Measurements from ENCODE around the gene VPS37C. TPM values are rescaled to one million over a fixed set of nuclear protein-coding genes. Genes with fewer than 3 reads are reported as not detected.
"Not testable (repeated sequence)": the region's sequence is repeated elsewhere in the genome, so short reads cannot be mapped to it uniquely, and the experiment has no call there.

The VPS37C gene
- total RNA-seq, 1 experiment from 2014 or later = 29.9 TPM

- DNase-seq (ENCODE audit: low read depth in 1 of 2, low spot score in 2 of 2) = peak in 1 of 2 experiments; percentile 49
- peaks cover 44% of the 10 kb centered on the region for H3K27me3 ChIP-seq (replicated peaks)
- H3K36me3 ChIP-seq = no peaks in the 10 kb centered on the region
- no peak overlapping the region for H3K27ac ChIP-seq
- no peaks in the 10 kb centered on the region for H3K4me1 ChIP-seq (replicated peaks)
- H3K9me3 ChIP-seq (replicated peaks) = no peaks in the 10 kb centered on the region
- no peak overlapping the region for H3K4me3 ChIP-seq
These were observed 32.4 kb upstream of the VPS37C start for GRCh38 chr11:61193596-61193995.

GRCh38 chr11:61189933-61190332, 28.7 kb upstream of the VPS37C start:
- peak in 1 of 2 experiments; percentile 31 for DNase-seq (ENCODE audit: low read depth in 1 of 2, low spot score in 2 of 2)
- Histone ChIP-seq H3K4me3 (no peak overlapping the region), H3K9me3 (replicated peaks) (no peaks in the 10 kb centered on the region), H3K27ac (no peak overlapping the region), H3K4me1 (replicated peaks) (no peaks in the 10 kb centered on the region), H3K27me3 (replicated peaks) (peaks cover 32% of the 10 kb centered on the region), H3K36me3 (no peaks in the 10 kb centered on the region)

- peaks cover 14% of the 10 kb centered on the region for H3K27me3 ChIP-seq (replicated peaks)
- H3K36me3 ChIP-seq = no peaks in the 10 kb centered on the region
- no peaks in the 10 kb centered on the region for H3K4me1 ChIP-seq (replicated peaks)
- no peak overlapping the region for H3K4me3 ChIP-seq
- no peak overlapping the region for H3K27ac ChIP-seq
- H3K9me3 ChIP-seq (replicated peaks) = no peaks in the 10 kb centered on the region
- peak; percentile 64 to 88 for DNase-seq (ENCODE audit: low read depth in 1 of 2, low spot score in 2 of 2)
These were observed 26.4 kb upstream of the VPS37C start for GRCh38 chr11:61187505-61188130.

- DNase-seq (ENCODE audit: low read depth in 1 of 2, low spot score in 2 of 2) = no peak
- H3K4me3 ChIP-seq = no peak overlapping the region
- H3K36me3 ChIP-seq = no peaks in the 10 kb centered on the region
- H3K9me3 ChIP-seq (replicated peaks) = no peaks in the 10 kb centered on the region
- no peak overlapping the region for H3K27ac ChIP-seq
- H3K27me3 ChIP-seq (replicated peaks) = peaks cover 12% of the 10 kb centered on the region
- H3K4me1 ChIP-seq (replicated peaks) = no peaks in the 10 kb centered on the region
These were observed 25.3 kb upstream of the VPS37C start for GRCh38 chr11:61186504-61186903.

- Histone ChIP-seq H3K4me1 (replicated peaks) (no peaks in the 10 kb centered on the region), H3K27ac (no peak overlapping the region), H3K4me3 (no peak overlapping the region), H3K36me3 (no peaks in the 10 kb centered on the region), H3K27me3 (replicated peaks) (peaks cover 21% of the 10 kb centered on the region), H3K9me3 (replicated peaks) (no peaks in the 10 kb centered on the region)
- no peak for DNase-seq (ENCODE audit: low read depth in 1 of 2, low spot score in 2 of 2)
These were observed 22.4 kb upstream of the VPS37C start for GRCh38 chr11:61183645-61184044.

- no peak overlapping the region for H3K4me3 ChIP-seq
- peaks cover 31% of the 10 kb centered on the region for H3K27me3 ChIP-seq (replicated peaks)
- H3K9me3 ChIP-seq (replicated peaks) = no peaks in the 10 kb centered on the region
- H3K36me3 ChIP-seq = no peaks in the 10 kb centered on the region
- H3K4me1 ChIP-seq (replicated peaks) = no peaks in the 10 kb centered on the region
- no peak for DNase-seq (ENCODE audit: low read depth in 1 of 2, low spot score in 2 of 2)
- H3K27ac ChIP-seq = no peak overlapping the region
These were observed 20.3 kb upstream of the VPS37C start for GRCh38 chr11:61181489-61181888.

GRCh38 chr11:61180205-61180604, 19.0 kb upstream of the VPS37C start:
- not testable (repeated sequence) for DNase-seq (ENCODE audit: low read depth in 1 of 2, low spot score in 2 of 2); H3K4me3 ChIP-seq; H3K36me3 ChIP-seq; H3K9me3 ChIP-seq (replicated peaks); H3K4me1 ChIP-seq (replicated peaks); H3K27ac ChIP-seq
- H3K27me3 ChIP-seq (replicated peaks) = peaks cover 44% of the 10 kb centered on the region

- H3K27ac ChIP-seq = no peak overlapping the region
- no peaks in the 10 kb centered on the region for H3K36me3 ChIP-seq
These were observed 15.2 kb upstream of the VPS37C start for GRCh38 chr11:61176446-61176845.

GRCh38 chr11:61174949-61175348, 13.7 kb upstream of the VPS37C start:
- peaks cover 47% of the 10 kb centered on the region for H3K27me3 ChIP-seq (replicated peaks)
- no peak for DNase-seq (ENCODE audit: low read depth in 1 of 2, low spot score in 2 of 2)

More at GRCh38 chr11:61176446-61176845, 15.2 kb upstream of the VPS37C start:
- Histone ChIP-seq H3K4me3 (no peak overlapping the region), H3K4me1 (replicated peaks) (no peaks in the 10 kb centered on the region), H3K27me3 (replicated peaks) (peaks cover 51% of the 10 kb centered on the region), H3K9me3 (replicated peaks) (no peaks in the 10 kb centered on the region)
- DNase-seq (ENCODE audit: low read depth in 1 of 2, low spot score in 2 of 2) = no peak

GRCh38 chr11:61174273-61174672, 13.0 kb upstream of the VPS37C start:
- Histone ChIP-seq H3K4me3 (no peak overlapping the region), H3K27ac (no peak overlapping the region), H3K4me1 (replicated peaks) (no peaks in the 10 kb centered on the region), H3K36me3 (no peaks in the 10 kb centered on the region), H3K27me3 (replicated peaks) (peaks cover 42% of the 10 kb centered on the region), H3K9me3 (replicated peaks) (no peaks in the 10 kb centered on the region)
- no peak for DNase-seq (ENCODE audit: low read depth in 1 of 2, low spot score in 2 of 2)

More at GRCh38 chr11:61174949-61175348, 13.7 kb upstream of the VPS37C start:
- no peaks in the 10 kb centered on the region for H3K36me3 ChIP-seq
- H3K4me1 ChIP-seq (replicated peaks) = no peaks in the 10 kb centered on the region
- no peak overlapping the region for H3K4me3 ChIP-seq
- no peaks in the 10 kb centered on the region for H3K9me3 ChIP-seq (replicated peaks)
- no peak overlapping the region for H3K27ac ChIP-seq

GRCh38 chr11:61173456-61173855, 12.2 kb upstream of the VPS37C start:
- H3K36me3 ChIP-seq = no peaks in the 10 kb centered on the region

GRCh38 chr11:61172888-61173287, 11.7 kb upstream of the VPS37C start:
- Histone ChIP-seq H3K27ac (no peak overlapping the region), H3K36me3 (no peaks in the 10 kb centered on the region), H3K9me3 (replicated peaks) (no peaks in the 10 kb centered on the region), H3K27me3 (replicated peaks) (peaks cover 28% of the 10 kb centered on the region), H3K4me1 (replicated peaks) (no peaks in the 10 kb centered on the region), H3K4me3 (no peak overlapping the region)
- DNase-seq (ENCODE audit: low read depth in 1 of 2, low spot score in 2 of 2) = no peak

More at GRCh38 chr11:61173456-61173855, 12.2 kb upstream of the VPS37C start:
- Histone ChIP-seq H3K27me3 (replicated peaks) (peaks cover 34% of the 10 kb centered on the region), H3K9me3 (replicated peaks) (no peaks in the 10 kb centered on the region), H3K27ac (no peak overlapping the region), H3K4me3 (no peak overlapping the region), H3K4me1 (replicated peaks) (no peaks in the 10 kb centered on the region)
- DNase-seq (ENCODE audit: low read depth in 1 of 2, low spot score in 2 of 2) = no peak

GRCh38 chr11:61172356-61172755, 11.1 kb upstream of the VPS37C start:
- Histone ChIP-seq H3K27ac (no peak overlapping the region), H3K36me3 (no peaks in the 10 kb centered on the region), H3K27me3 (replicated peaks) (peaks cover 27% of the 10 kb centered on the region), H3K4me1 (replicated peaks) (no peaks in the 10 kb centered on the region), H3K4me3 (no peak overlapping the region), H3K9me3 (replicated peaks) (no peaks in the 10 kb centered on the region)
- DNase-seq (ENCODE audit: low read depth in 1 of 2, low spot score in 2 of 2) = no peak

GRCh38 chr11:61171907-61172306, 10.7 kb upstream of the VPS37C start:
- Histone ChIP-seq H3K36me3 (no peaks in the 10 kb centered on the region), H3K4me3 (no peak overlapping the region), H3K27me3 (replicated peaks) (peaks cover 27% of the 10 kb centered on the region), H3K27ac (no peak overlapping the region), H3K4me1 (replicated peaks) (no peaks in the 10 kb centered on the region), H3K9me3 (replicated peaks) (no peaks in the 10 kb centered on the region)
- DNase-seq (ENCODE audit: low read depth in 1 of 2, low spot score in 2 of 2) = no peak

GRCh38 chr11:61170566-61170965, 9.3 kb upstream of the VPS37C start:
- Histone ChIP-seq H3K4me3 (no peak overlapping the region), H3K27ac (no peak overlapping the region)

More at GRCh38 chr11:61170566-61170965, 9.3 kb upstream of the VPS37C start:
- Histone ChIP-seq H3K4me1 (replicated peaks) (no peaks in the 10 kb centered on the region), H3K9me3 (replicated peaks) (no peaks in the 10 kb centered on the region), H3K36me3 (no peaks in the 10 kb centered on the region), H3K27me3 (replicated peaks) (peaks cover 16% of the 10 kb centered on the region)
- DNase-seq (ENCODE audit: low read depth in 1 of 2, low spot score in 2 of 2) = no peak

All from SJSA1 (cell line).